Upper lobe of left lung (tissue), 4 donors: ENCODE data around the gene CRB1.

Source experiments
- EP300 ChIP-seq, 4 donors: sonication (generic); formaldehyde crosslinking; IDR thresholded peaks; one replicate each; pipeline ENCODE4 v1.5.1; 2017; ENCODE audit warnings: antibody characterized with exemption in 4 of 4, control low read depth in 2 of 4
- POLR2AphosphoS5 ChIP-seq, 2 donors: sonication (generic); formaldehyde crosslinking; IDR thresholded peaks; one replicate each; pipeline ENCODE4 v1.5.1; 2017; ENCODE audit warnings: antibody characterized with exemption in 2 of 2

DNA sequence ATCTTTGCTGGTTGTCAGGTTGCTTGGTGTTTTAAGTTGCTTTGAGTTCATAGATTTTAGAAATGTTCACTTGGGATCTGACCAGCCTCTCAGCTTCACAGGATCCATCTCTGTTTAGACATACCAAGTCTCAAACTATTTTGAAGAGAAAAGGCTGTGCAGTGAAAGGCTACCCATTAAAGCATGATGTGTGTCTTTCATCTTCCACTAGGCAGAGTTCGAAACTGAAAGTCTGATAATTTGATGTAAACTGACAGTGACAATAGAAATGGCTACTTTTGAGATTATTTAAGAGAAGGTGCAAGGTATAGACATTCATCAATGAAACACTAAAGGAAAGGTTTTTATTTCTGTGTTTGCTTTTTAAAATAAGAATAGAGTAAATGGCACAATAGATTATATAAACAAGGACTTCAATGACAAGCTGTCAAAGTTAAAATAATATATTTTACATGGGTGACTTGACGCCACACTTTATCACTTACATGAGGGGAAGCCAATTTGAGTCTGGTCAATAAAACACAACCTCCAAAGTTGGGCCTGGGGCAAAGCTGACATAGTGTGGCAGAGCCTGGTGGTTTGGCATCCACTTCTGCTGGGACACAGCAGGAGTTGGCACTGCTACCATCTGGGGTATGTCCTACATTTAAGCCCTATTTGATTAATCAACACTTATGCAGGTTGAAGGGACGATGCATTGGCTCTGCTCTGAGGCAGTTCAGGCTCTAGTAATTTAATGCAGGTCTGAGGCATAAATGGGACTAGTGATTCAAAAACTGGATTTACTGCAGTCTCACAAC, 197.7 kb downstream of the CRB1 start:
- TF ChIP-seq POLR2AphosphoS5 (IDR thresholded peaks at IDR 0.05) (no peak), EP300 (IDR thresholded peaks at IDR 0.05) (no peak)
